Heart right ventricle (tissue), 16 donors: Measurements from ENCODE around the gene BLVRB. TPM values are rescaled to one million over a fixed set of nuclear protein-coding genes. Genes with fewer than 3 reads are reported as not detected.
"Not testable (repeated sequence)": the region's sequence is repeated elsewhere in the genome, so short reads cannot be mapped to it uniquely, and the experiment has no call there.

ENCODE experiments used
- ATAC-seq, 8 donors: fragments of 200-7000 bp; cut with Tn5 transposase; one replicate each; pipeline ENCODE4 v1.9.1; 2020; ENCODE audit warnings: mild to moderate bottlenecking in 8 of 8, moderate library complexity in 8 of 8, moderate number of reproducible peaks in 1 of 8
- DNase-seq, 2 donors: peaks; one replicate each; pipeline ENCODE4 v3.0.0-alpha.2; 2020
- H3K27ac ChIP-seq, 10 donors: fragments of 200-600 bp; sonication (generic) in 2 of 10; one replicate each; pipeline versions ENCODE4 v1.5.0 to v1.8.0; 2020 to 2022; ENCODE audit warnings: mild to moderate bottlenecking in 3 of 10
- H3K27me3 ChIP-seq, 7 donors: fragments of 200-600 bp; one replicate each; pipeline ENCODE4 v1.8.0; 2021 to 2022; ENCODE audit warnings: mild to moderate bottlenecking in 2 of 7
- H3K36me3 ChIP-seq, 9 donors: fragments of 200-600 bp; sonication (generic) in 1 of 9; one replicate each; pipeline versions ENCODE4 v1.5.0 to v1.8.0; 2020 to 2022; ENCODE audit warnings: mild to moderate bottlenecking in 2 of 9
- H3K4me1 ChIP-seq, 9 donors: fragments of 200-600 bp; sonication (generic) in 1 of 9; one replicate each; pipeline versions ENCODE4 v1.5.0 to v1.8.0; 2020 to 2022; ENCODE audit warnings: mild to moderate bottlenecking in 4 of 9
- H3K4me3 ChIP-seq, 10 donors: fragments of 200-600 bp; sonication (generic) in 2 of 10; one replicate each; pipeline versions ENCODE4 v1.5.0 to v1.8.0; 2020 to 2022; ENCODE audit warnings: mild to moderate bottlenecking in 7 of 10, moderate library complexity in 2 of 10
- H3K9me3 ChIP-seq, 11 donors: fragments of 200-600 bp in 10 of 11; sonication (generic) in 2 of 11; one replicate each; pipeline versions ENCODE4 v1.5.0 to v1.8.0; 2013 to 2022; ENCODE audit warnings: mild to moderate bottlenecking in 2 of 11, control low read depth in 1 of 11, moderate library complexity in 1 of 11
- CTCF ChIP-seq, 9 donors: fragments of 200-600 bp; sonication (generic) in 2 of 9; IDR thresholded peaks; one replicate each; pipeline versions ENCODE4 v1.5.0 to v1.8.0; 2021 to 2022; ENCODE audit warnings: antibody characterized with exemption in 9 of 9, mild to moderate bottlenecking in 5 of 9, moderate library complexity in 1 of 9
- WGBS, 2 donors: extraction: QIAGEN DNeasy Blood & Tissue Kit; methylation state at CpG; one replicate each; pipeline ENCODE4 v1.1.7; 2013; ENCODE audit warnings: inconsistent platforms in 1 of 2; 5-methylcytosine and 5-hydroxymethylcytosine counted together
- intact Hi-C, 10 donors: fragments of 100-400 bp; cut with DNase I; formaldehyde crosslinking; loops; one replicate each; pipeline versions ENCODE4 v1.11.1 to v1.14.2; 2022
- polyA plus RNA-seq, 2 donors: library from polyadenylated mRNA; stranded (reverse); fragments of 200-250 nt; gene quantifications; one replicate each; pipeline ENCODE4 v1.2.3, GENCODE V29; 2013
- total RNA-seq, 10 donors: library from RNA; stranded (reverse); fragmentation: NEBNext Ultra II Directional in 3 of 10; extraction: Animal tissue kit (Norgen Biotek cat#: 25700) in 3 of 10; gene quantifications; one replicate each; pipeline versions ENCODE4 v1.2.1 to v1.2.4, GENCODE V29; 2021 to 2023
- donor health status: Arrhythmogenic right ventricular cardiomyopathy.
- donor health status: ischemic (EF 13 %, LVEDD 7.1; RV severe dilation, severe dysfunction).
- donor health status: healthy with polysubstance abuse.
- donor health status: DM: no; HTN: yes; CAD: no.
- donor health status: DM: no; HTN: no; CAD: no.
- donor health status: ischemic (EF 25% LVEDD 6.9; RV normal size, moderate dysfunction).
- donor health status: ischemic (EF 25% LVEDD 5.7; RV mildly dilated, moderate dysfunction).
- donor health status: healthy.
- donor health status: DM: yes; HTN: yes; CAD: no.
- donor health status: Ischemic cardiomyopathy.
- donor health status: ischemic (EF 35%, LVEDD 5.7; RV mildly dilated, moderate dysfunction).
- donor health status: nonischemic (EF 11% LVEDD 7.7; RV severe dilation, severe dysfunction).
- donor health status: DM: yes; HTN: yes; CAD: no.
- donor health status: PGD.
- donor health status: ischemic (EF 29% LVEDD 5.4; RV normal size, mild dysfunction).
- donor health status: nonischemic (EF 23%, LVEDD 6.1; RV moderate dilation, normal function).

The BLVRB gene
- total and polyA plus RNA-seq, 12 donors: 70.9 to 213 (median 95.1) TPM

DNA sequence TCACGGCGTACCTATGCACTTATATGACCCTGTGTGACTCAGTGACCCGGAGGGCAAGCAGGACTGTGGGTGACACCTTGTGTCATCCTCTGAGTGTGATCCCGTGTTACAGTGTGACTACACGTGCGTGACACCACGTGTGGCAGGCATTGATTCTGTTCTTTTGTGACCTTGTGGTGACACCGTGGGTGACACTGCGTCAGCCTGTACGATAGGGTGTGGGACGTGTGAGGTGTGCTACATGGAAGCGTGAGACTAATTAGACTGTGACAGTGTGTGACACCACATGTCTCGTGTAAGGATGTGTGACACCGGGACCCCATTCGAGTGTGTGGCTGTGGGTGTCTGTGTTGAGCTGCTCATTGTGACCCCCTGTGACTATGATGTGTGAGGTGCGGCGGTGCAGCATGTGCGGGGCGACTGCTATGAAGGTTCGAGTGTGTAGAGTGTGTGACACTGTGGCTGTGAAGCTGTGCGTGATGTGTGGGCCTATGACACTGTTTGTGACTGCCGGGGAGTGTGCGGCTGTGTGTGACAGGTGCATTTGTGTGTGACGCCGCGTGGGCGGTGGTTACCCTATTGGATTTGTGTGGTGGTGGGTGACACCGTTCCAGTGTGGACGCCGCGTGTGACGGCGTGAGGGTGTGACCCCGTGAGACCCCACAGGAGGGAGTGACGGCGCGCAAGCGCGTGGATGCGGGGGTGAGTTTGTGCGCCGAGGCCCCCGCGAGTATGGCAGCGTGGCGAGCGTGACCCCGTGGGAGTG is 857 bp upstream of the BLVRB start:
- Histone ChIP-seq H3K4me1 (peaks cover 6 to 43% (median 26%) of the 10 kb centered on the region in 9 donors), H3K4me3 (peak overlapping the region in 9 of 10 donors; percentile 37 to 97 (median 71)), H3K27ac (peak overlapping the region; percentile 32 to 94 (median 74)), H3K9me3 (no peaks in the 10 kb centered on the region), H3K36me3 (no peaks in the 10 kb centered on the region), H3K27me3 (peaks cover 0 to 26% (median 0%) of the 10 kb centered on the region in 7 donors)
- WGBS, 2 donors: 14 to 16% methylated on average over 36 to 48 of the region's 48 CpGs
- DNase-seq: peak; percentile 22 to 41
- no peak for TF ChIP-seq CTCF (IDR thresholded peaks at IDR 0.05)
- intact Hi-C loops: loop anchor here in 5 of 10 donors (5.0 to 10.0 kb wide), 6 partner anchors 56 to 168 kb away; partner anchors contain the start of gene LTBP4 (in 1 of the 5)
- ATAC-seq: peak in 5 of 8 donors; percentile 0 to 31 (median 4)

DNA sequence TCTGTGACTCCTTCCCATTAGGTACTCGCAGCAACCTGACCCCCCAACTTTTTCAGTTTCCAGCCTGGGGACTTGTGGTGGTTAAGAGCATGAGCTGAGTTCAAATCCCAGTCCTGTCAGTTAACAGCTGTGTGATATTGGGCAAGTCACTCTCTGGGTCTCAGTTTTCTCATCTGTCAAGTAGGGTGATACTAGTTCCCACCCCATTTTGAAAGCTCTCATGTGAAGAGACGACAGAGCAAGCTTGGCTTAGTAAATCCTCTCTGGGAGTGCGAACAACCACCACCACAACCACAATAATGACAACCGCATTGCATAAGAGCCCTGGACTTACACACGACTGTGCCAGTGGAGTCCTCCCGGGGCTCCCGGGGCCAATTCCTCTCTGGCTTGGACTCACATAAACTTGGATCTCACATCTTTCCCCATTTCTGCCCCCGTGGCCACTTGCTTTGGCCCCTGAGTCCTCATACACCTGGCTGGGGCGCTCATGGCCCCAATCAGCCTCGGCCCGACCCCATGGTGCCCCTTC is 454 bp downstream of the BLVRB start:
- Histone ChIP-seq H3K9me3 (no peaks in the 10 kb centered on the region), H3K27ac (peak overlapping the region; percentile 70 to 94 (median 86)), H3K36me3 (no peaks in the 10 kb centered on the region), H3K4me3 (peak overlapping the region; percentile 49 to 97 (median 74)), H3K4me1 (peaks cover 6 to 53% (median 26%) of the 10 kb centered on the region in 9 donors), H3K27me3 (peaks cover 0 to 26% (median 0%) of the 10 kb centered on the region in 7 donors)
- intact Hi-C loops: loop anchor here in 7 of 10 donors (1.0 to 10.0 kb wide), 12 partner anchors 20 to 170 kb away; partner anchors contain the start of genes SERTAD3 (in 2 of the 7) and LTBP4 (in 1 of the 7)
- ATAC-seq (peak in 7 of 8 donors; percentile 0 to 32 (median 8)), DNase-seq (no peak)
- no peak for TF ChIP-seq CTCF (IDR thresholded peaks at IDR 0.05)
- WGBS, 2 donors: 13 to 15% methylated on average over 11 of the region's 11 CpGs

DNA sequence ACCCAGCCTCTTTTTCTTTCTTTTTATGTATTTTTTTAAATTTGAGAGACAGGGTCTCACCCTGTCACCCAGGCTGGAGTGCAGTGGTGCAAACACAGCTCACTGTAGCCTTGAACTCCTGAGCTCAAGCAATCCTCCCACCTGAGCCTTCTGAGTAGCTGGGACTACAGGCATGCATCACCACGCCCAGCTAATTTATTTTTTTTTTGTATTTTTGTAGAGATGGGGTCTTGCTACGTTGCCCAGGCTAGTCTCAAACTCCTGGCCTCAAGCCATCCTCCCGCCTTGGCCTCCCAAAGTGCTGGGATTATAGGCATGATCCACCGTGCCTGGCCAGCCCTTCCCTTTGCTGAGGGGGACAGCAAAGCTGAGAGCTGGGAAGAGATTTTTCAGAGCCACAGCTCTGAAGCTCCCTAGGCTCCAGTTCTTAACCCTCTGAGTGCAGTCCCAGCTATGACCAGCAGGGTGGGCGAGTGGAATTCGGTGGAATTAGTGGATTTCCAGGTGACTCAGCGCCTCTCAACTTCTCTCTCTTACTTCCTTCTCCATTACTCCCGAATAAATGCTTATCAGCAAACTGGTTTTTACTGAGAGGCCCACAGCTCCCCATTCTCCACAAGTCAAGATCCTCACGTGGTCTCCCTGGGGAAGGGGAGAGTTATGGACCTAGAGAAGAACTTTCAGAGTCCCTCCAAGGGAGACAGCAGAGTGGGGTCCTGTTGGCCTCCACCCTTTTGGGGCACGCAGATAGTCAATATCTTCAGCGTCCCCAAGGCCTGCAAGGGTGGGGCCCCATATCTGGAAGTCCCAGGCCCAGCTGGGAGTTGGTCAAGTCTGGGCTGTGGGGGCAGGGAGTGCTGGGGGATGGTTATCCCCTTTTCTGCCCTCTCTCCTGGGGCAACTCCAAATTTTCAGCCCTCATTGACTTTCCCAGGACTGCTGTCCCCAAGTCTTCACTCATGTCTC is 1.2 kb downstream of the BLVRB start:
- Histone ChIP-seq H3K36me3 (no peaks in the 10 kb centered on the region), H3K4me1 (peaks cover 6 to 53% (median 26%) of the 10 kb centered on the region in 9 donors), H3K27ac (peak overlapping the region; percentile 70 to 94 (median 86)), H3K9me3 (no peaks in the 10 kb centered on the region), H3K27me3 (peaks cover 0 to 26% (median 0%) of the 10 kb centered on the region in 7 donors), H3K4me3 (peak overlapping the region in 9 of 10 donors; percentile 60 to 97 (median 74))
- intact Hi-C loops: loop anchor here in 7 of 10 donors (1.0 to 10.0 kb wide), 13 partner anchors 20 to 170 kb away; partner anchors contain the start of genes SERTAD3 (in 2 of the 7) and LTBP4 (in 1 of the 7)
- ATAC-seq: peak in 5 of 8 donors; percentile 8 to 49 (median 14)
- TF ChIP-seq CTCF (IDR thresholded peaks at IDR 0.05): peak; percentile 67 to 88 (median 83)
- WGBS, 2 donors: 28 to 30% methylated on average over 11 of the region's 11 CpGs
- peak; percentile 80 to 86 for DNase-seq

DNA sequence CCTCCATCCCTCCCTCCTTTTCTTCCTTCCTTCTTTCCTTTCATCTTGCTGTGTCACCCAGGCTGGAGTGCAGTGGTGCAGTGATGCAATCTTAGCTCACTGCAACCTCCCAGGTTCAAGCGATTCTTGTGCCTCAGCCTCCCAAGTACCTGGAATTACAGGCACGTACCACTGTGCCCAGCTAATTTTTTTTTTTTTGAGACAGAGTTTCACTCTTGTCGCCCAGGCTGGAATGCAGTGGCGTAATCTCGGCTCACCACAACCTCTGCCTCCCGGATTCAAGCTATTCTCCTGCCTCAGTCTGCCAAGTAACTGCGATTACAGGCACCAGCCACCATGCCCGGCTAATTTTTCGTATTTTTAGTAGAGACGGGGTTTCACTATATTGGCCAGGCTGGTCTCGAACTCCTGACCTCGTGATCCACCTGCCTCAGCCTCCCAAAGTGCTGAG is 1.9 kb downstream of the BLVRB start:
- WGBS, 2 donors: 70 to 72% methylated on average over 12 of the region's 12 CpGs
- intact Hi-C loops: loop anchor here in 6 of 10 donors (1.0 to 10.0 kb wide), 9 partner anchors 19 to 171 kb away; partner anchors contain the start of gene SERTAD3 (in 1 of the 6)
- H3K36me3 ChIP-seq, DNase-seq, ATAC-seq, H3K9me3 ChIP-seq: not testable (repeated sequence)
- peaks cover 6 to 53% (median 26%) of the 10 kb centered on the region in 9 donors for H3K4me1 ChIP-seq
- peaks cover 0 to 23% (median 0%) of the 10 kb centered on the region in 7 donors for H3K27me3 ChIP-seq
- peak overlapping the region in 2 of 10 donors; percentile 13 to 83 for H3K4me3 ChIP-seq
- peak overlapping the region in 7 of 10 donors; percentile 23 to 94 (median 88) for H3K27ac ChIP-seq
